GM19328 (cell line): ENCODE results near the gene CPT1A.

ENCODE experiments used
- ATAC-seq: cut with Tn5 transposase; IDR thresholded peaks from one replicate; pipeline ENCODE4 v1.9.1; 2021; ENCODE audit warnings: mild to moderate bottlenecking, moderate library complexity; ENCODE audit not compliant: unreplicated experiment

CPT1A gene

GRCh38 chr11:68762481-68762880, 79.2 kb downstream of the CPT1A start:
- ATAC-seq: no peak

DNA sequence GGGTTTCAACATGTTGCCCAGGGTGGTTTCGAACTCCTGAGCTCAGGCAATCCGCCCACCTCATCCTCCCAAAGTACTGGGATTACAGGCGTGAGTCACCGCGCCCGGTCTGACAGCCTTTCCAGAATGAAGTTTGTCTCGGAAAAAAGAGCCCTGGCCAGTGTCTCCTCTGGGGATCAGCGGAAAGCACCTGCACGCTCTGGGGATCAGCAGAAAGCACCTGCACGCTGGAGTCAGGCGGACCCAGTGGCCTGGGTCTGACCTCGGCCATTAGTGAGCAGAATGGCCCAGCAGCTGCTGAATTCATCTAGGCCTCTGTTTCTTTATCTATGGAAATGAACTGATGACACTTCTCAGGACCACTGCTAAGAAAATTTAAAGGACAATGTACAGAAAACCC, 79.9 kb downstream of the CPT1A start:
- ATAC-seq: no peak

- ATAC-seq: no peak
These were observed 81.7 kb downstream of the CPT1A start for GRCh38 chr11:68759991-68760390.

DNA sequence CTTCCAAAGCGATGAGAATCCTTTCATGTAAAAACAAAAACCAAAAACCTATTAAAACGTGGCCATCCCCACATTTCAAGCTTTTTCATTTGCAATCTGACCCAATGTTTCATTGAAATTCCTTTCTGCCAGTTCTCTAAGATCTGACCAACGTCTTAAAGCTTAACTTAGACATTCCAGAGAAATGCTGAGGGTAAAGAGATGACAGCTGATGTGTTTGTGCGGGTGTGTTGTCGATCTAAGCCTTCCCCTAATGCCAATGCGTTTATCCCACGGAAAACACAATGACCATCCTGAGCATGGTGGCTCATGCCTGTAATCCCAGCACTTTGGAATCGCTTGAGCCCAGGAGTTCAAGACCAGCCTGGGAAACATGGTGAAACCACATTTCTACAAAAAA, 84.0 kb downstream of the CPT1A start:
- no peak for ATAC-seq

- no peak for ATAC-seq
These were observed 85.4 kb downstream of the CPT1A start for GRCh38 chr11:68756171-68756766.

- no peak for ATAC-seq
These were observed 88.4 kb downstream of the CPT1A start for GRCh38 chr11:68753300-68753699.

GRCh38 chr11:68751331-68751856, 90.3 kb downstream of the CPT1A start, which contains the start of gene TESMIN:
Gene TESMIN (minus strand): TSS chr11:68751520. CDS start chr11:68750660, 860 bp downstream.
- no peak for ATAC-seq

DNA sequence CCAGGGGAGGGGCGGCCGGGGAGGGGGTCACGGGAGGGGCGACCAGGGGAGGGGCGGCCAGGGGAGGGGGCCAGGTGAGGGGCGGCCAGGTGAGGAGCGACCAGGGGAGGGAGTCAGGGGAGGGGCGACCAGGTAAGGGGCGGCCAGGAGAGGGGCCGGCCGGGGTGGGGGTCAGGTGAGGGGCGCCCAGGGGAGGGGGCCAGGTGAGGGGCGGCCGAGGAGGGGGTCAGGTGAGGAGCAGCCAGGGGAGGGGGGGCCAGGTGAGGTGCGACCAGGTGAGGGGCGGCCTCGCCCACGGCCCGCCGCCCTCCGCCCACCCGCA, 90.8 kb downstream of the CPT1A start:
- ATAC-seq: no peak

DNA sequence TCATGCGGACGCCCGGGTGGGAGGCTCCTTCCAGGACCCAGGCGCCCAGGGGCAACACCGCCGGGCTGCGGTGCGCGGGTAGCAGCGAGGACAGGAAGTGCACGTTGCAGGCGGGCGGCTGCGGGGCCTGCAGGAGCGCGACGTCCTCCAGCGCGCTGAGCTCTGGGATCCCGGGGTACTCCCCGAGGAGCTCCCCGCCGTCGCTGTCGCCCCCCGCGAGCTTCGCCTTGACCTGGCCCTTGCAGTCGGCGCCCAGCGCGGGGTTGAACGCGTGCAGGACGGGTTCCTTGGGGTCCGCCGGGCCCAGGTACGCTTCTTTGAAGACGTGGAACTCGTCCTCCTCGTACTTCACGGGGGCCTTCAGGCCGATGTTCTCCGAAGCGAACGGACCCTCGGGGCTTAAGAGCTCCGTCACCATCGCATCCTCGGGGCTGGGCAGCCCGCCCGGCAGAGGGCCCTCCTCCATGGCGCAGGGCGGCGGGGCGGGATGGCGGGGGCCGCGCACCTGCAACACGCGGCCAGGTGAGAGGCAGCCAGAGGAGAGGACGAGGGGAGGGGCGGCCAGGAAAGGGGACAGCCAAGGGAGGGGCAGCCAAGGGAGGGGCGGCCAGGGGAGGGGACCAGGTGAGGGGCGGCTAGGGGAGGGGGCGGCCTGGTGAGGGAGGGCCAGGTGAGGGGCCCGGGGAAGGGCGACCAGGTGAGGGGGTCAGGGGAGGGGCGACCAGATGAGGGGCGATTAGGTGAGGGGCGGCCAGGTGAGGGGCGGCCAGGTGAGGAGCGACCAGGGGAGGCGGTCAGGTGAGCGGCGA, 91.3 kb downstream of the CPT1A start:
- ATAC-seq: no peak

- ATAC-seq: no peak
These were observed 92.2 kb downstream of the CPT1A start for GRCh38 chr11:68749229-68750123.

DNA sequence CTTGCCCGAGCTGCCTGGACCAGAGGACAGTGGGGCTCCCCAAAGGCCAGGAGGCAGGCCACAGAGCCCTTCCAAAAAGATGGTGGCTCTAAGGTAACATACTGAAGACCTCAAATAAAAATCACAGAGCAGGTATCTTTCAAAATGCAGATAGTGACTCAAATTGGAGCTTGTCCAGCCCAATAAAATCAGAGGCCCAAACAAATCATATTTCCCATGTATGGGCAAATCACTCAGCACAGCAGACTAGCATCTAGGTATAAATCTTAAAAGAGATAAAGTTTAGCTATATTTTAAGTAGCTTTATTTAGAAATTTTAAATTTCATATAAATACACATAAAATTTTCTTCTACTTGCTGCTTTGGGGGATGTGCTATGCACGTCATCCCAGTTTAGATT, 93.7 kb downstream of the CPT1A start:
- no peak for ATAC-seq

GRCh38 chr11:68743539-68743938, 98.2 kb downstream of the CPT1A start:
- ATAC-seq: no peak

- ATAC-seq: no peak
These were observed 100.3 kb downstream of the CPT1A start for GRCh38 chr11:68741463-68741862.

GRCh38 chr11:68735646-68736045, 106.1 kb downstream of the CPT1A start:
- no peak for ATAC-seq

DNA sequence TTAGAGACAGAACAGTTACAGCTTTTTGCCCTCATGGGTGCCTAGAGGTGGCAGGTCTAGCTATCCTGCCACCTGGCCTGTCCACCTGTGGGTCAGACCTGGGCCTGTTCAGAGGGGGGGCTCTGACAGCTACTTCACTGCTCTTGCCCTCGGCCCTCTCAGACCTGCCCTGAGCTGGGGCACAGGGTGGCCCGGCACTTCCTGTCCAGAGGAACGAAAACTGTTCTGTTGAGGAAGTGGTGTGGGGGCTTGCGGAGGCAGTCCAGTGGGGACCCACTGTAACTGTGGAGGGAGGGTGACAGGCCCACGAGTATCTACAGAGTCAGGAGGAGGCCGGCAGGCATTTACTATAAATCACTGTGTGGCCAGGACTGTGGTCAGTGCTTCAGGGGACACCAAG, 106.6 kb downstream of the CPT1A start:
- no peak for ATAC-seq

GRCh38 chr11:68734111-68734510, 107.6 kb downstream of the CPT1A start:
- no peak for ATAC-seq

DNA sequence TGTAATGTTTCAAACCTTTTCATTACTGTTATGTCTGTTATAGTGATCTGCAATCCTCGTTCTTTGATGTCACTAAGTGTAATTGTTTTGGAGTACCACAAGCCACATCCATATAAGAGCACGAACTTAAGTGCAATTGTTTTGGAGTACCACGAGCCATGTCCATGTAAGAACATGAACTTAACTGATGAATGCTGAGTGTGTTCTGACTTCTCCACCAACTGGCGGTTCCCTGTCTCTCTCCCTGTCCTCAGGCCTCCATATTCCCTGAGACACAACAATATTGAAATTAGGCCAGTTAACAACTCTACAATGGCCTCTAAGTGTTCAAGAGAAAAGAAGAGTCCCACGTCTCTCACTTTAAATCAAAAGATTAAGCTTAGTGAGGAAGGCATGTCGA, 113.9 kb downstream of the CPT1A start:
- ATAC-seq: no peak

- no peak for ATAC-seq
These were observed 117.4 kb downstream of the CPT1A start for GRCh38 chr11:68724293-68724692.

GRCh38 chr11:68722143-68722542, 119.6 kb downstream of the CPT1A start:
- no peak for ATAC-seq

DNA sequence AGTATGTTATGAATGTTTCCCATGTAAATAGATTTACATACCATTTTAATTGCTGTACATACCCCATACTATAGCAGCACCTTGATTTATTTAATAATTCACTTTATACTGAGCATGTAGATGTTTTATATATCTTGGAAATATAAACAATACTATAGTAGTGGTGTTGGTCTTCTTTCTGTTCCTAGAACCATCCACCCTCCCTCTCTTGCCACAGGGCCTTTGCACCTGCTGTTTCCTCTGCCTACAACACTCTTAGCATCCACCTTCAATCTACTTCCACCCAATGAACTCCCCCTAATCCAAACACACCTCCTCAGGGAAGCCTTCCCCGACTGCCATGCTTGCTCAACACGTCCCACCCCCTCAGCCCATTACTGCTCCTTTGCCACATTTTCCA, 120.6 kb downstream of the CPT1A start:
- no peak for ATAC-seq

DNA sequence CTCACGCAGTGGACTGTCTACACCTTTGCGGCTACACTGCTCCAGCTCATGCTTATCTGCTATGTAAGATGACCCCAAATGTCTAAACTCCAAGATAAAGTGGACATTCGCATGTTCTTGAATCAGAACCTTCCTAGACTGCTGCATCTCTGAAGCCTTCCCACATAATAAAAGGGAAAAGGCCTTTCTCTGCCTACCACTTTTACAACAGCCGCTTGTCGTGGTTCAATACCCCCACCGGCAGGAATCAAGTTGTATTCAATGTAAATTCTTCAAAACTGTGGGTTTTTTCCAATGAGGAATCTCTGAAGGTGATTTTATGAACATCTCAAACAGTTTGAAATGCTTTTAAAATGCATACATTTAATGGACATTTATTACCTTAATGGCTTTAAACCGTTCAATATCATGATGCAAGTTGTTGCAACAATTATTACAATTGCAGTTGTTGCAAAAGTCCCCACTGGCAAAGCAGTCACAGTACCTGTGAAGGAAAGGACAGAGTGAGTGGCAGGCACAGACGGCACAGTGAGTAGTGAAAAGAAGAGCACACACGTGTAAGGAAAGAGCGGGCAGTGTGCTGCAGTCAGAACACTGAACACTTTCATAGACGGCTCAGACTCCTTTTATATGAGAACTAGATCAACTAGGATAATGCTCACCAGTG, 126.1 kb downstream of the CPT1A start:
- no peak for ATAC-seq
